ENCODE measurements around the gene COX17. TPM values are rescaled to one million over a fixed set of nuclear protein-coding genes. Genes with fewer than 3 reads are reported as not detected.

COX17 gene
- polyA plus RNA-seq, 1 donor (not counting 4 experiments of a cell fraction or from before 2014, with no cell fraction given): 40.6 TPM

GRCh38 chr3:119643528-119643927 lies 33.7 kb downstream of the COX17 start:
- H3K4me2 ChIP-seq (ENCODE audit: control insufficient read depth, extremely low read depth, insufficient read depth, low read depth, low read length): no peak overlapping the region
- no peaks in the 10 kb centered on the region for H4K20me1 ChIP-seq (ENCODE audit: control insufficient read depth, extremely low read depth, insufficient read depth, low read length)
- no peak overlapping the region for H3K9ac ChIP-seq (ENCODE audit: control insufficient read depth, extremely low read depth, insufficient read depth, low read length)
- DNase-seq (ENCODE audit: low read depth, low spot score) (no peak), FAIRE-seq (peak; percentile 9)
- no peaks in the 10 kb centered on the region for H3K9me3 ChIP-seq (ENCODE audit: control insufficient read depth, low read depth, low read length)
- no peaks in the 10 kb centered on the region for H3K79me2 ChIP-seq (ENCODE audit: control insufficient read depth, insufficient read depth, low read length)
- no peaks in the 10 kb centered on the region for H3K27me3 ChIP-seq (ENCODE audit: control insufficient read depth, extremely low read depth, insufficient read depth, low read length)
- dilution Hi-C loops (cut with MboI; ENCODE audit: extremely low pct_ligation_motif_present, low sequenced_read_pairs): no loop called here
- H3K27ac ChIP-seq (ENCODE audit: control insufficient read depth, insufficient read depth, low read length): no peak overlapping the region
- H3K4me3 ChIP-seq (ENCODE audit: control insufficient read depth in 2 of 3, extremely low read depth in 1 of 3, insufficient read depth in 2 of 3, low read depth in 1 of 3, low read length in 3 of 3): no peak overlapping the region
- H3K4me1 ChIP-seq (ENCODE audit: control insufficient read depth, extremely low read depth, insufficient read depth, low read length): peaks cover 17% of the 10 kb centered on the region
- H2AFZ ChIP-seq (ENCODE audit: control insufficient read depth, low read length): no peak overlapping the region
- TF ChIP-seq, protein P1, sequence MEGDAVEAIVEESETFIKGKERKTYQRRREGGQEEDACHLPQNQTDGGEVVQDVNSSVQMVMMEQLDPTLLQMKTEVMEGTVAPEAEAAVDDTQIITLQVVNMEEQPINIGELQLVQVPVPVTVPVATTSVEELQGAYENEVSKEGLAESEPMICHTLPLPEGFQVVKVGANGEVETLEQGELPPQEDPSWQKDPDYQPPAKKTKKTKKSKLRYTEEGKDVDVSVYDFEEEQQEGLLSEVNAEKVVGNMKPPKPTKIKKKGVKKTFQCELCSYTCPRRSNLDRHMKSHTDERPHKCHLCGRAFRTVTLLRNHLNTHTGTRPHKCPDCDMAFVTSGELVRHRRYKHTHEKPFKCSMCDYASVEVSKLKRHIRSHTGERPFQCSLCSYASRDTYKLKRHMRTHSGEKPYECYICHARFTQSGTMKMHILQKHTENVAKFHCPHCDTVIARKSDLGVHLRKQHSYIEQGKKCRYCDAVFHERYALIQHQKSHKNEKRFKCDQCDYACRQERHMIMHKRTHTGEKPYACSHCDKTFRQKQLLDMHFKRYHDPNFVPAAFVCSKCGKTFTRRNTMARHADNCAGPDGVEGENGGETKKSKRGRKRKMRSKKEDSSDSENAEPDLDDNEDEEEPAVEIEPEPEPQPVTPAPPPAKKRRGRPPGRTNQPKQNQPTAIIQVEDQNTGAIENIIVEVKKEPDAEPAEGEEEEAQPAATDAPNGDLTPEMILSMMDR (optimal IDR thresholded peaks at IDR 0.05 in 1 of 3, IDR thresholded peaks at IDR 0.05 in 1 of 3, conservative IDR thresholded peaks at IDR 0.05 in 1 of 3; ENCODE audit: extremely low read depth in 1 of 3, insufficient read depth in 2 of 3, low read length in 3 of 3): no peak
- no peak for TF ChIP-seq EZH2 (IDR thresholded peaks at IDR 0.05; ENCODE audit: low read length)
- no peaks in the 10 kb centered on the region for H3K9me1 ChIP-seq (ENCODE audit: control insufficient read depth, extremely low read depth, insufficient read depth, low read length)
- H3K36me3 ChIP-seq (ENCODE audit: control insufficient read depth in 2 of 2, extremely low read depth in 1 of 2, insufficient read depth in 2 of 2, low read length in 2 of 2): no peaks in the 10 kb centered on the region

- no peak overlapping the region for H3K27ac ChIP-seq (ENCODE audit: control insufficient read depth, insufficient read depth, low read length)
- H3K4me3 ChIP-seq (ENCODE audit: control insufficient read depth in 2 of 3, extremely low read depth in 1 of 3, insufficient read depth in 2 of 3, low read depth in 1 of 3, low read length in 3 of 3): no peak overlapping the region
- H3K36me3 ChIP-seq (ENCODE audit: control insufficient read depth in 2 of 2, extremely low read depth in 1 of 2, insufficient read depth in 2 of 2, low read length in 2 of 2): no peaks in the 10 kb centered on the region
- TF ChIP-seq, protein P1 (optimal IDR thresholded peaks at IDR 0.05 in 1 of 3, IDR thresholded peaks at IDR 0.05 in 1 of 3, conservative IDR thresholded peaks at IDR 0.05 in 1 of 3; ENCODE audit: extremely low read depth in 1 of 3, insufficient read depth in 2 of 3, low read length in 3 of 3): no peak
- no peak for TF ChIP-seq EZH2 (IDR thresholded peaks at IDR 0.05; ENCODE audit: low read length)
- no peaks in the 10 kb centered on the region for H4K20me1 ChIP-seq (ENCODE audit: control insufficient read depth, extremely low read depth, insufficient read depth, low read length)
- H3K9me1 ChIP-seq (ENCODE audit: control insufficient read depth, extremely low read depth, insufficient read depth, low read length): no peaks in the 10 kb centered on the region
- no peak overlapping the region for H2AFZ ChIP-seq (ENCODE audit: control insufficient read depth, low read length)
- dilution Hi-C loops (cut with MboI; ENCODE audit: extremely low pct_ligation_motif_present, low sequenced_read_pairs): no loop called here
- H3K79me2 ChIP-seq (ENCODE audit: control insufficient read depth, insufficient read depth, low read length): no peaks in the 10 kb centered on the region
- peaks cover 23% of the 10 kb centered on the region for H3K4me1 ChIP-seq (ENCODE audit: control insufficient read depth, extremely low read depth, insufficient read depth, low read length)
- no peaks in the 10 kb centered on the region for H3K27me3 ChIP-seq (ENCODE audit: control insufficient read depth, extremely low read depth, insufficient read depth, low read length)
- no peak overlapping the region for H3K4me2 ChIP-seq (ENCODE audit: control insufficient read depth, extremely low read depth, insufficient read depth, low read depth, low read length)
- H3K9ac ChIP-seq (ENCODE audit: control insufficient read depth, extremely low read depth, insufficient read depth, low read length): no peak overlapping the region
- FAIRE-seq (no peak), DNase-seq (ENCODE audit: low read depth, low spot score) (no peak)
- no peaks in the 10 kb centered on the region for H3K9me3 ChIP-seq (ENCODE audit: control insufficient read depth, low read depth, low read length)
Measured at GRCh38 chr3:119642746-119643473, 34.3 kb downstream of the COX17 start.

Data from keratinocyte (primary cell).